Transverse colon (tissue), 4 donors: ENCODE data around the gene UBXN10. TPM values are rescaled to one million over a fixed set of nuclear protein-coding genes. Genes with fewer than 3 reads are reported as not detected.

Source experiments
- DNase-seq: peaks from one replicate; pipeline ENCODE4 v3.0.0-alpha.2; 2019
- H3K27ac ChIP-seq, 4 donors: fragments of 200-600 bp; sonication (generic); 2 replicates each; pipeline ENCODE4 v1.5.1; 2016 to 2018; ENCODE audit warnings: inconsistent platforms in 4 of 4
- H3K27me3 ChIP-seq: fragments of 200-600 bp; sonication (generic); 2 replicates; pipeline ENCODE4 v1.5.1; 2017; ENCODE audit warnings: inconsistent platforms
- H3K36me3 ChIP-seq, 4 donors: fragments of 200-600 bp; sonication (generic); 2 replicates each; pipeline ENCODE4 v1.5.1; 2017 to 2019; ENCODE audit warnings: inconsistent platforms in 4 of 4
- H3K4me1 ChIP-seq, 4 donors: fragments of 200-600 bp; sonication (generic); 2 replicates each; pipeline ENCODE4 v1.5.1; 2017 to 2020; ENCODE audit warnings: inconsistent platforms in 4 of 4
- H3K4me3 ChIP-seq, 4 donors: fragments of 200-600 bp; sonication (generic); 1 replicate in 1 of 4; 2 replicates in 3 of 4; pipeline versions ENCODE4 v1.5.1 to v1.6.1; 2017 to 2019; ENCODE audit warnings: inconsistent platforms in 4 of 4
- H3K9me3 ChIP-seq, 2 donors: fragments of 200-600 bp; sonication (generic); 2 replicates each; pipeline ENCODE4 v1.5.1; 2017 to 2019; ENCODE audit warnings: inconsistent platforms in 2 of 2
- EP300 ChIP-seq: sonication (generic); formaldehyde crosslinking; IDR thresholded peaks from one replicate; pipeline ENCODE4 v1.6.1; 2017; ENCODE audit warnings: antibody characterized with exemption, low read depth
- POLR2A ChIP-seq: fragments of 450-650 bp; IDR thresholded peaks from one replicate; pipeline ENCODE4 v1.6.1; 2016; ENCODE audit warnings: antibody characterized with exemption, mild to moderate bottlenecking, moderate library complexity
- POLR2AphosphoS5 ChIP-seq, 3 donors: sonication (generic); formaldehyde crosslinking; IDR thresholded peaks; one replicate each; pipeline ENCODE4 v1.6.1; 2016; ENCODE audit warnings: antibody characterized with exemption in 3 of 3
- WGBS, 2 donors: methylation state at CpG; one replicate each; pipeline ENCODE4 v1.1.5; 2018; ENCODE audit warnings: low coverage in 1 of 2; 5-methylcytosine and 5-hydroxymethylcytosine counted together
- in situ Hi-C, 4 donors: fragments of 200-750 bp; cut with MboI; loops; one replicate each; pipeline versions ENCODE4 v1.15.0 to v1.15.1; 2017; ENCODE audit warnings: low sequenced_read_pairs in 3 of 4, low pct_ligation_motif_present in 1 of 4, low pct_unique_long_range_greater_than_20kb in 1 of 4
- intact Hi-C: fragments of 100-400 bp; cut with DNase I; formaldehyde crosslinking; loops from one replicate; pipeline ENCODE4 v1.15.1; 2023; ENCODE audit warnings: low total_unique reads
- total RNA-seq, 4 donors: library from RNA; depleted of rRNA; stranded (reverse); fragments of >200 nt; gene quantifications; one replicate each; pipeline ENCODE4 v1.1.0, GENCODE V29; 2016
- TF ChIP-seq, protein P1 (sequence below), 5 experiments: fragments of 200-600 bp in 3 of 5; fragments of 450-650 bp in 2 of 5; sonication (generic) in 3 of 5; IDR thresholded peaks; 1 replicate in 2 of 5; 2 replicates in 3 of 5; pipeline ENCODE4 v1.5.1; 2016 to 2017; ENCODE audit warnings: antibody characterized with exemption in 5 of 5, inconsistent platforms in 3 of 5, mild to moderate bottlenecking in 2 of 5, moderate library complexity in 1 of 5

Gene UBXN10
- total RNA-seq, 4 donors from 2014 or later, result 4.3 to 15.3 (median 5.8) TPM

DNA sequence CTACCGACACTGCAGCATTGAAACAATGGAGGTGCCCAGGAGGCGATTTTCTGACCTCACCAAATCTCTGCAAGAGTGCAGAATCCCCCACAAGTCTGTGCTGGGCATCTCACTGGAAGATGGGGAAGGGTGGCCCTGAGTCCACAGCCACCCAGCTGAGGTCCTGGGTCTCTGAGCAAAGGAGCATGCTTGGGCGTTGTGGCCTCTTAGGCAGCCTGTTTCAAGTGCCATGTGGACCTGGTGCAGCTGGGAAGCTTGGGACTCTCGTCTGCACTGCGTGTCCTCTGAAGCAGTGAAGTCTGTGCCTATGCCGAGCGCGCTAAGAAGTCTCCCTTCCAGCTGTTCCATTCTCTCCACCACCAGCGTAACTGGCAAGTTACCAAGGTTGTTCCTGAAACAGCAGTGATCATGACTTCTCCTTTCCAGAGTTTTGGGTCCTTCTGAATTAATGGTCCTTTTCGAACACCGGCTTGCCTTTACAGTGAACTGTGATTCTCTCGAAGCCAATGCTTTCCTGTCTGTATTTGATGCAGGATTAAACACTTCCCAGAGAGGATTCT is 5.5 kb downstream of the UBXN10 start:
- Histone ChIP-seq H3K4me3 (no peak overlapping the region), H3K27me3 (no peaks in the 10 kb centered on the region), H3K9me3 (no peaks in the 10 kb centered on the region), H3K27ac (peak overlapping the region in 1 of 4 donors; percentile 49), H3K4me1 (peaks cover 8 to 47% (median 36%) of the 10 kb centered on the region in 4 donors), H3K36me3 (no peaks in the 10 kb centered on the region)
- TF ChIP-seq POLR2AphosphoS5 (IDR thresholded peaks at IDR 0.05) (no peak), EP300 (no peak), POLR2A (no peak)
- TF ChIP-seq, protein P1, sequence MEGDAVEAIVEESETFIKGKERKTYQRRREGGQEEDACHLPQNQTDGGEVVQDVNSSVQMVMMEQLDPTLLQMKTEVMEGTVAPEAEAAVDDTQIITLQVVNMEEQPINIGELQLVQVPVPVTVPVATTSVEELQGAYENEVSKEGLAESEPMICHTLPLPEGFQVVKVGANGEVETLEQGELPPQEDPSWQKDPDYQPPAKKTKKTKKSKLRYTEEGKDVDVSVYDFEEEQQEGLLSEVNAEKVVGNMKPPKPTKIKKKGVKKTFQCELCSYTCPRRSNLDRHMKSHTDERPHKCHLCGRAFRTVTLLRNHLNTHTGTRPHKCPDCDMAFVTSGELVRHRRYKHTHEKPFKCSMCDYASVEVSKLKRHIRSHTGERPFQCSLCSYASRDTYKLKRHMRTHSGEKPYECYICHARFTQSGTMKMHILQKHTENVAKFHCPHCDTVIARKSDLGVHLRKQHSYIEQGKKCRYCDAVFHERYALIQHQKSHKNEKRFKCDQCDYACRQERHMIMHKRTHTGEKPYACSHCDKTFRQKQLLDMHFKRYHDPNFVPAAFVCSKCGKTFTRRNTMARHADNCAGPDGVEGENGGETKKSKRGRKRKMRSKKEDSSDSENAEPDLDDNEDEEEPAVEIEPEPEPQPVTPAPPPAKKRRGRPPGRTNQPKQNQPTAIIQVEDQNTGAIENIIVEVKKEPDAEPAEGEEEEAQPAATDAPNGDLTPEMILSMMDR (IDR thresholded peaks at IDR 0.05), result no peak
- intact Hi-C loops (no loop called here), in situ Hi-C loops (no loop called here)
- 60 to 84% methylated on average over 1 to 12 of the region's 12 CpGs for WGBS, 2 donors
- no peak for DNase-seq

GRCh38 chr1:20192364-20192763 is 6.5 kb downstream of the UBXN10 start:
- in situ Hi-C loops, result no loop called here
- H3K4me3 ChIP-seq, result no peak overlapping the region
- peaks cover 2 to 37% (median 27%) of the 10 kb centered on the region in 4 donors for H3K4me1 ChIP-seq
- H3K9me3 ChIP-seq, result no peaks in the 10 kb centered on the region
- intact Hi-C loops, result no loop called here
- TF ChIP-seq POLR2AphosphoS5 (IDR thresholded peaks at IDR 0.05), result peak in 1 of 3 donors; percentile 17
- no peak for TF ChIP-seq POLR2A
- TF ChIP-seq, protein P1 (IDR thresholded peaks at IDR 0.05), result no peak
- no peak for TF ChIP-seq EP300
- H3K27me3 ChIP-seq, result no peaks in the 10 kb centered on the region
- DNase-seq, result no peak
- WGBS, 2 donors, result 74% methylated on average over 5 of the region's 5 CpGs; no CpG with 5 or more reads in 1 of the 2 donors
- H3K27ac ChIP-seq, result peak overlapping the region; percentile 24 to 49 (median 32)
- no peaks in the 10 kb centered on the region for H3K36me3 ChIP-seq

- 76% methylated on average over 1 of the region's 1 CpG; no CpG with 5 or more reads in 1 of the 2 donors for WGBS, 2 donors
- DNase-seq, result no peak
- Histone ChIP-seq H3K27ac (peak overlapping the region; percentile 24 to 49 (median 32)), H3K27me3 (no peaks in the 10 kb centered on the region), H3K4me1 (peaks cover 0 to 31% (median 22%) of the 10 kb centered on the region in 4 donors), H3K4me3 (no peak overlapping the region), H3K9me3 (no peaks in the 10 kb centered on the region), H3K36me3 (no peaks in the 10 kb centered on the region)
- TF ChIP-seq POLR2AphosphoS5 (IDR thresholded peaks at IDR 0.05), result no peak
- no peak for TF ChIP-seq EP300
- intact Hi-C loops (no loop called here), in situ Hi-C loops (no loop called here)
Measured at GRCh38 chr1:20192871-20193411, 7.0 kb downstream of the UBXN10 start.

GRCh38 chr1:20194224-20194623 is 8.3 kb downstream of the UBXN10 start:
- WGBS, 2 donors, result 62 to 80% methylated on average over 1 to 2 of the region's 2 CpGs
- intact Hi-C loops, result no loop called here

More at GRCh38 chr1:20194224-20194623, 8.3 kb downstream of the UBXN10 start:
- in situ Hi-C loops, result no loop called here
- H3K9me3 ChIP-seq, result no peaks in the 10 kb centered on the region
- no peak overlapping the region for H3K4me3 ChIP-seq
- H3K36me3 ChIP-seq, result no peaks in the 10 kb centered on the region
- H3K4me1 ChIP-seq, result peaks cover 0 to 21% (median 14%) of the 10 kb centered on the region in 4 donors
- peak overlapping the region; percentile 30 to 65 (median 46) for H3K27ac ChIP-seq
- no peak for DNase-seq
- TF ChIP-seq, protein P1 (IDR thresholded peaks at IDR 0.05), result no peak
- peak in 1 of 3 donors; percentile 19 for TF ChIP-seq POLR2AphosphoS5 (IDR thresholded peaks at IDR 0.05)
- no peaks in the 10 kb centered on the region for H3K27me3 ChIP-seq
